ENCODE data around the gene EDC4. TPM values are rescaled to one million over a fixed set of nuclear protein-coding genes. Genes with fewer than 3 reads are reported as not detected.

Gene EDC4
- total and polyA plus RNA-seq, 9 donors: 29.8 to 65.3 (median 48.7) TPM

DNA sequence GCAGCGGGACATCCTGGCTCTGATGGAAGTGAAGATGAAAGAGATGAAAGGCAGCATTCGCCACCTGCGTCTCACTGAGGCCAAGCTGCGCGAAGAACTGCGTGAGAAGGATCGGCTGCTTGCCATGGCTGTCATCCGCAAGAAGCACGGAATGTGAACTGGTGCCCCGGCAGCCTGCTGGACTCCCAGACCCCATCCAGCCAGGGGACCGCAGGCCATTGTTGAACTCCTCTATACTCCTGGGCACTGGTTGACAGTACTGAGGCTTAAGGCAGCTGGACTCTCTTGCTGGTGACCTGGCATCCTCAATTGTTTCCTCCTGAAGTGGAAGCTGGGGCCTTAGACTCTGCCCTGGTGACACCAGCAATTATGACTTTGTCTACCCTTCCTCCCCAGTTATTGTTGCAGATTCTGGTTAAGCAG, 29.5 kb upstream of the EDC4 start:
- peak in 2 of 5 donors; percentile 56 to 58 for DNase-seq
- Histone ChIP-seq H3K4me3 (peak overlapping the region; percentile 85), H3K36me3 (no peaks in the 10 kb centered on the region), H3K9me3 (no peaks in the 10 kb centered on the region), H3K27me3 (no peaks in the 10 kb centered on the region), H3K4me1 (ENCODE audit: insufficient read depth) (peaks cover 15% of the 10 kb centered on the region), H3K27ac (peak overlapping the region; percentile 98 to 100)
- intact Hi-C loops (cut with DNase I): no loop called here
- WGBS, 3 donors: 4 to 7% (median 5%) methylated on average over 11 of the region's 11 CpGs
- TF ChIP-seq CTCF (IDR thresholded peaks at IDR 0.05) (no peak), POLR2A (IDR thresholded peaks at IDR 0.05) (no peak), EP300 (IDR thresholded peaks at IDR 0.05) (no peak)

GRCh38 chr16:67844497-67844896, 28.4 kb upstream of the EDC4 start:
- no peak for TF ChIP-seq POLR2A (IDR thresholded peaks at IDR 0.05)
- TF ChIP-seq CTCF (IDR thresholded peaks at IDR 0.05): no peak
- TF ChIP-seq EP300 (IDR thresholded peaks at IDR 0.05): no peak
- Histone ChIP-seq H3K27ac (peak overlapping the region in 1 of 2 donors; percentile 98), H3K4me1 (ENCODE audit: insufficient read depth) (peaks cover 16% of the 10 kb centered on the region), H3K27me3 (no peaks in the 10 kb centered on the region), H3K36me3 (no peaks in the 10 kb centered on the region), H3K4me3 (no peak overlapping the region), H3K9me3 (no peaks in the 10 kb centered on the region)
- intact Hi-C loops (cut with DNase I): no loop called here
- WGBS, 3 donors: 35 to 52% (median 36%) methylated on average over 4 of the region's 4 CpGs
- no peak for DNase-seq

GRCh38 chr16:67845291-67846062, 27.4 kb upstream of the EDC4 start:
- 57 to 67% (median 60%) methylated on average over 5 of the region's 5 CpGs for WGBS, 3 donors
- intact Hi-C loops (cut with DNase I): no loop called here
- H3K4me3 ChIP-seq: no peak overlapping the region

GRCh38 chr16:67846063-67846319, 26.9 kb upstream of the EDC4 start:
- H3K4me1 ChIP-seq (ENCODE audit: insufficient read depth): peaks cover 16% of the 10 kb centered on the region
- H3K36me3 ChIP-seq: no peaks in the 10 kb centered on the region
- intact Hi-C loops (cut with DNase I): no loop called here
- H3K27me3 ChIP-seq: no peaks in the 10 kb centered on the region
- H3K4me3 ChIP-seq: peak overlapping the region; percentile 93
- TF ChIP-seq POLR2A (IDR thresholded peaks at IDR 0.05): no peak
- TF ChIP-seq EP300 (IDR thresholded peaks at IDR 0.05): no peak
- TF ChIP-seq CTCF (IDR thresholded peaks at IDR 0.05): no peak
- no peak for DNase-seq
- WGBS, 3 donors: 11 to 21% (median 14%) methylated on average over 2 of the region's 2 CpGs
- H3K9me3 ChIP-seq: no peaks in the 10 kb centered on the region
- H3K27ac ChIP-seq: peak overlapping the region; percentile 53 to 96

More at GRCh38 chr16:67845291-67846062, 27.4 kb upstream of the EDC4 start:
- TF ChIP-seq CTCF (IDR thresholded peaks at IDR 0.05): no peak
- no peak for TF ChIP-seq POLR2A (IDR thresholded peaks at IDR 0.05)
- TF ChIP-seq EP300 (IDR thresholded peaks at IDR 0.05): no peak
- Histone ChIP-seq H3K27ac (peak overlapping the region in 1 of 2 donors; percentile 96), H3K36me3 (no peaks in the 10 kb centered on the region), H3K27me3 (no peaks in the 10 kb centered on the region), H3K4me1 (ENCODE audit: insufficient read depth) (peaks cover 16% of the 10 kb centered on the region), H3K9me3 (no peaks in the 10 kb centered on the region)
- no peak for DNase-seq

Measured in ovary (tissue), 9 donors.